ENCODE measurements around the gene BNC2.

Gene BNC2

DNA sequence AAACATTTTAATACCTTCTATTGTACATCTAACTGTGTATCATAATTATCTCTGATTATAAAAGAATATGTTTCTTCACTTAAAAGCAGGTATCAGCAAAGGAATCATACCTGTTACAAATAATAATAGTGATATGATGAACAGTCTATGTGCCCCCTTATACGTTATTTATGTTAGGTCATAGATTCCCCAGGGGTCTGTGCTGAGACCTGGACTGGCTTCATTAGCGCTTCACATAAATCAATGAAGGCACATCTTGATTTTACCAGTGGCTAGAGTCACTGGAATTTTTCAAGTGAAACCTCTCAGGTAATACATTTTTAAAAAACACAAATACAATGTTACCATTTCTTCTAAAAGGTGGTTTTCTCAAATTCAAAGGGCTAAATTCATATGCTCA is 275.2 kb downstream of the BNC2 start:
- no peak for DNase-seq (ENCODE audit: low read depth)

DNA sequence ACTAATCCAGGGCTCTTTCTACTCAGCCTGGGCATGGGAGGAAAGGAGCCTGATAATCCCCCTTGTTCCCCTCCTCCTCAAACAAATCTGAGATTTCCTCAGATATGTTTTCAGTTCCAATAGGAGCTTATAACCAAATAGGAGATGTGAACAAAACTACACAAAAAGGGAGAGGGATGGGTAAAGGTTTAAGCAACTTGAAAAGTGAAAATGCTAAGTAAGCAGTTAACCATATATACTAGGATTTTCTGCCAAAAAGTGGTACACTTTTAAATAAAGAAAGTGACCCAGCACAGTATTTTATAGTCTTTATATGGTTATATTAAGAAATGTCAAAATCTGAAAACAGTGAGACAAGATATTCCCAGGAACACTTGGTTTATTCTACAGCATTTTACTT is 275.7 kb downstream of the BNC2 start:
- no peak for DNase-seq (ENCODE audit: low read depth)

DNA sequence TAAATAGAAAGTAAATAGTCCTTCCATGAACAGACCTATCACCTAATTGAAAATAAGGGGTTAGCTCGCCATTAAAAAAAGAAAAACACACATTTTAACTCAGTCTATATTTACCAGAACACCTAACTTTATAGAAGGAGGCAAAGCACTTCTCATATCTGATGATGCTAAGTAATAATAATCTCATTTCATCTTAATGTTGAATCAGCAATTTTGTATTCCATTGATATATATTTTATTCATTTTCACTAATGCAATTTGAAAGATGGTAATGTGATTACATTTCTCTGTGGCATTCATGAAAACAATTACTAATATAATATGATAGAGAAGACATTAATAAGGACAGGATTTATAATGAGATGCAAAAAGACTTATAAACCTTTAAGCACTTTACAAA is 276.7 kb downstream of the BNC2 start:
- no peak for DNase-seq (ENCODE audit: low read depth)

DNA sequence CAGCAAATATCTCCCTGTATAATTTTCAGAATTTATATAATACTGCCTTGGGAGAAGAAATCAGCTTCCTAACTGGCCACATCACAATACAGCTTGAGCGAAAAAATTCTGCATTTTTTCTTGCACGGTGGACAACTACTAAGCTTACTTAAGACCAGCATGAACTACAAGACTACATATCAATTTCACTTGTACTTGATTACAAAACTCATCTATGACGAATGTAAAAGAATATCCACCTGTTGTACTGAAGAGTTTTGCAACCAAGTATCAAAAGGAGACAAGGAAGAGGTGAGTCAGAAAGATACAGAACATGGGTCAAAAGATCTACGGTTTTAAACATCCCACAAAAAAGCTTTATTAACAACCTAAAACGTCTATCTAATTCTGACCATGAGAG is 279.4 kb downstream of the BNC2 start:
- no peak for DNase-seq (ENCODE audit: low read depth)

DNA sequence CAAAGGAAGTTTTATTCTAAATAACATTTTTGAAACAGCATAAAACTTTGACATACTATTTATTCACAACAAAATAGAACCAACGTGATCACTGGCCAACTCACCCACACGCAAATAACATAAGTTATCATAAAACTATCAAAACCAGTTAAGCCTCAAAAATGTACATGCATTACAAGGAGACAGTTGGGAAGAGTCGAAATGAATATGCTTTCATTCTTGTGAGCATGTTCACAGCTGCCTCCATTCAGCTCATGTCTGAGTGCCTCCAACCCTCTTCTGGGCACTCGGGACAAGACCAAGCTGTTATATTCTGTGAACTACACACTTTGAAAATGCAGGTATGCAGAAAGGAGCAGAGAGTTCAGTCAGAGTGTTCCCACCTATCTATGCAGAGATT is 284.9 kb downstream of the BNC2 start:
- no peak for DNase-seq (ENCODE audit: low read depth)

DNA sequence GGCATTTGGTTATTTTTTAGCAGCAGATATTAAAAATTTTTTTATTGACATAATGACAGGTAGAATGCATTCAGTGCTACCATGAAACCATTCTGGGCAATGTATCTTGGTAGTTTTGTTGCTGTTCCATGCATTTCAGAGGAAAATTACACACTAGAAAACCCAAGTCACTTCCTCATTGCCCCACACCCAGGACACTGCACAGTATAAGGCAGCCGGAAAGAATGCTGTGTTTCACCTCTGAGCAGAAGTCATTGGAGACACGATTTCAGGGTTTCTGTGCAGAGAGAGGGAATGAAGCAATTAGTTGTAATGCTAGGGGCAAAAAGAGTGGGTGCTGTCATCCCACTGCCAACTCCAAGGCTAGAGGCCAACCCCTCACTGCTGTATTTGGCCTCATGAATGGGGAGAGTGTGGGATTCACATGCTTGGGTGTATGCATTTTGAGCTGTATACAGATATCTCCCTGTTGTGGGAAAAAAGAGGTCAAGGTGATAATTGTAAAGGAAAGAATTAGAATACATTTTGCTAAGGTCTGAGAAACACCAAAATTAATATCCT is 290.5 kb downstream of the BNC2 start:
- DNase-seq (ENCODE audit: low read depth) = no peak

DNA sequence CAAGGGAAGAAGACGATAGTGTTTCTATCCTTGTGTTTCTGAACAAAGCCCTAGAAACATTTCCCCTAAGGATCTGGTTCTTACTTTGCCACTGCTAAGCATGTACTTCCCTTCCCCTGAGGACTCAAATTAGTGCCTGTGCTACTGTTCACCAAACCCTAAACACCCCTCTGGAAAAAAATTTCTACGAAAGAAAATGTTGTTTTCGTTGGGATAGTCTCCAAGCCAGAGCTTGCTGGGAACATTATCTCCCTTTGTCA is 294.6 kb downstream of the BNC2 start:
- DNase-seq (ENCODE audit: low read depth) = no peak

DNA sequence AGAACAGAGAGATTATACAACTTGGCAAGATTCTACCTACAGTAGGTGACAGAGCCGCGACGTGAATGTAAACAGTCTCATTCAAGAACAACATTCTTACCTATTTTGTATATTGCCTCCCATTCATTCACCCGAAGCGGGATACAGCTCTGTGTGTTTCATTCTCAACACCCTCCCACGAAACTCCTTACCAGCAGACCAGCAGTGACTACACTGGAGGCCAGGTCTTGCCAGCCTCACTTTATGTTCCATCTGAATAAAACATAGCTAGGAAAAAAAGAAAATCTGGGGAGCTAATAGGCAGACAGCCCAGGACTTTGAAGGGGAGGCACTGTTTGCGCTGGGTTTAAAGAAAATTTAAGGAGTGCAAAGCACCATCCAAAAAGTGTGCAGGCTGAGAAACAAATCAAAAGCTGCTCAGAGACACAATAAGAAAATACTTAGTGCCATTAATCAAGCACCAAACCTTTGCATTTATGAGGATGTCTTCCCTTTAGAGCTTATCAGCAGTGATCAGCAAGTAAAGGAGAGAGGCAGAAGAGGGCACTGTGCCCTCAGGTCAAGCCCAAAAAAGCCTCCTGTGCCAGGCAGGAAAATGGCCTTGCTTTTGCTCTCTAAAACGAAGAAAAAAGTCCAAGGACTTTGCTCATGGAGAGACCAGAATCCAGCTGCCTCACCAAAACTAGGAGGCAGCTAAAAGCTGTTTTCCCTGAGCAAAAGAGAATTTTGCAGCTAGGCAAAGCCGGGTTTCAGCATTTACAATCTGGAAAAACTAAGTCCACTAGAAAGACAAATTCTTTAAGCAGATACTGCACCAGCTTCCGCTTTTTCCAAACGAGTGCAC is 295.1 kb downstream of the BNC2 start:
- DNase-seq (ENCODE audit: low read depth) = no peak

DNA sequence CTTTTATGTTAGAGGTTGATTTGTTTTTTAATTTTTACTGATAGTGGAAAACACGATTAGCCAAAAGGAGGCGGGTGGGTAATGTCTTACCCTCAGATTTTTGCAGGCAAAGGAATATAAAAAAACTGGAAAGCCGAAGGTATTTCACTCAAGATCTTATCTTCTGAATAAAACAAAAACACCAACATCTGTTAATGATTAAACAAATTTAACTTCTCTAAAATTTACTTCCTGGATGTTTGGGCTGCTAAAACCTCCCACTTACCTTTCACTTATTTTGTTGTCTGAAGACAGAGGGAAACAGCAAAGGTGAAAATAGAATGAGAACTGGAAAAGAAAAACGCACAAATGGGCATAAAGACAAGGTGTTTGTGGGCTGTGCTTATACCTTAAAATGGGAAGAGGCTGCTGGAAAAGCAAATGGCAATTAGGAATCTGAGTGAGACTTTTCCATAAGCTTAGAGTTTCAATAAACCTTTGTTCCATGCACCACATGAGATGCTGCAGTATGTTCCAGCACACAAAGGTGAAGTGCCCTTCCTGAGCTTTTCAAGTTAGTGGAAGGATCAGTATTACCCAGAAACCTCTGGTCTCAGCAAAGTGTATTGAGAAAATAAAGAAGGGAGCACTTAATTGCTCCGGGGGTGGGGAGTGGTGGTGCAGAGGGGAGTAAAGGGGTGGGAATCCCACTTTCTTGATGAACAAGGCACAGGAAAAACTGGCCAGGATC is 298.3 kb downstream of the BNC2 start:
- no peak for DNase-seq (ENCODE audit: low read depth)

DNA sequence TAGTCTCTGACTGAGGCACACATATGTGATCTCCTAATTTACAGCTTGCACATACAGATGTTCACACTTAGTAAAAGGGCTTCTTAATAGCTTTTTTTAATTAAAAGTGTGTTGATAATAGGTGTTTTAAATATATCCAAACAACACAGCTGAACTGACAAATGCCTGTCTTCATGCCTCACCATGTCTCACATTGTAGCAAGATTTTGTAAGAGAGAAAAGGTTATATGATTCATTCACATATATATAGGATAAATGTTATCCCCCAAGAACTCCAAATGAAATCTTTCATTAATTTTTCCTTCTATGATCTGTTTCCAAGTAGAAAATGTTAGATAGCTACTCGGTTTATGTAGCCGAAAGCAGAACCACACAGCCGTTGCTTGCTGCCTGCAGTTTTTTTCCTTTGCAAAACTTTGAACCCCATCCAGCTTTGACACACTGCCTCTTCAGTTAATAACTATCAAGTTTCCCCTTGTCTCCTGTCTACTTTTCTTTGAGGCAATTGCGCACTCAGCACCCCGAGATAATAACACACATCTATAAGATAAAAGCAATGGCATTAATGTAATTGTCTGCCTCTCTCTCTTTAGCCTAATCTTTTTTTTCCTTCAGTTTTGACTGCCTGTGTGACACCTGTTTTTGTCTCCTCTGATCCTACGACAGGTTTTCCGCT is 299.2 kb downstream of the BNC2 start:
- no peak for DNase-seq (ENCODE audit: low read depth)

DNA sequence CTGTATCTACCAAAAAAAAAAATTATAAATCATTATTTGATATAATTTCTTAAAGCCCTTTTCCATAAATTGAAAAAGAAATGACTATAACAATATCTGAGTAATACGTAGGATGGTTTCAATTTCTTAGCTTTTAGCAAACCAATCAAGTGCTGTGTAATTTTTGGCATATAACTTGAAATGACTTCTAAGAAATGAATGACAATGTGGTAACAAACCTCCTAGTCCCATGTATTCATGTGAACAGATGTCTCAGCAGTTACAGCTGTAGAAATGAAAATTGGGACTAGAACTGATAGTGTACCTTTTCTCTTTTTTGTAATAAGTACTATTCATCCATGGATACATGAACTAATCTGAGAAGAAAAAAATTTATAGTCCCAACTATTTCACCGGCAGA is 307.0 kb downstream of the BNC2 start:
- DNase-seq (ENCODE audit: low read depth) = no peak

DNA sequence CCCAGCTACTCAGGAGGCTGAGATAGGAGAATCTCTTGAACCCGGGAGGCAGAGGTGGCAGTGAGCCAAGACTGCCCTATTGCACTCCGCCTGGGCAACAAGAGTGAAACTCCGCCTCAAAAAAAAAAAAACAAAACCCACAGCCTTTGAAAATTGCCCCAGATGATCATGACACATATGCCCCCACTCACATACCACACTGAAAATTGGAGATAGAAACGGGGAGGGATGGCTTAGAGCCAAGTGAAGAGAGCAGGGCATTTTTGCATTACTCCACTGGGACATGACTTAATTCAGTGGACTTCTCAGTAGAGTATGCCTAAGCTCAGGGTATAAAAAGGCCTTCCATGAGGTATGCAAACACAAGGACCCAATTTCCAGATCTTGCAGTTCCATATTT is 309.3 kb downstream of the BNC2 start:
- no peak for DNase-seq (ENCODE audit: low read depth)

DNA sequence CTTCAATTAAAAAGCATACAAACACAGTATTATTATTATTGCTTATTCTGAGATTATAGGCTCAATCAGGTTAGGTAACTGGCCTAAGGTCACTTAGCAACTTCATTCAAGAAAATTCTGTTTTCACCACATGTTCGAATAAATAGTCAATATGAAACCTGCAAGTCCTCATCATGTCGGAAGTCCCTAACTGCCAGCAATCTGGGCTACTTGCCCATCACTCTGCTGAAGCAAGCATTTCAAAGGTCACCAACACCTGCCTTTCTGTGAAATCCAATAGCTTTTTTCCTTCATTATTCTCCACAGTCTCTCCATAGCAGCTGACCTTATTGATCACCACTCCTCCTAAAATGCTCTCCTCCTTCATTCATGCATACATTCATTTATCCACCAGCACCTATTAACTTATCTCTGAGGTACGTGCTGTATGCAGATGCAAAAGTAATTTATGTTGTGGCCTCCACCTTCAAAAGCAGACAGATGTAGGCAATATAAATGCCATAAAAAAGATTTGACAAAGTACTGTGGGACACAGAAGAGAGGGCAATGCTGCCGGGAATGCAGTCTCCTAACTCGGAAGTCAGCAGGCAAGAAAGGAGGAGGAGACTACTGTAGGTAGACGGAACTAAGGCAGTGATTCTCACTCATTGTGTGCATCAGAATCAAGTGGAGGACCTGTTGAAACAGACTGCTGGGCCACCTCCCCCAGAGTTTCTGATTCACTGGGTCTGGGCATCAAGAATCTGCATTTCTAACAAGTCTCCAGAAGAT is 310.9 kb downstream of the BNC2 start:
- DNase-seq (ENCODE audit: low read depth) = no peak

DNA sequence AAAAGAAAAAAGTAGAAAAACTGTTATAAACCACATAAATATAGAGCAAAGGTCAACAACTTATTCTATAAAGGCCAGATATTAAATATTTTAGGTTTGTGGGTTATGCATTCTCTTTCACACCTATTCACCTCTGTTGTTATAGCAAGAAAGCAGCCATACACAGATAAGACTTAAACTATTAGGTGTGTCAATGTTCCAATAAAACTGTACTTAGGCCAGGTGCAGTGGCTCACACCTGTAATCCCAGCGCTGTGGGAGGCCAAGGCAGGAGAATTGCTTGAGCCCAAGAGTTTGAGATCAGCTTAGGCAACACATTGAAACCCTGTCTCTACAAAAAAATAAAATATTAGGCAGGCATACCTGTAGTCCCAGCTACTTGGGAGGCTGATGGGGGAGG is 314.7 kb downstream of the BNC2 start:
- DNase-seq (ENCODE audit: low read depth) = no peak

DNA sequence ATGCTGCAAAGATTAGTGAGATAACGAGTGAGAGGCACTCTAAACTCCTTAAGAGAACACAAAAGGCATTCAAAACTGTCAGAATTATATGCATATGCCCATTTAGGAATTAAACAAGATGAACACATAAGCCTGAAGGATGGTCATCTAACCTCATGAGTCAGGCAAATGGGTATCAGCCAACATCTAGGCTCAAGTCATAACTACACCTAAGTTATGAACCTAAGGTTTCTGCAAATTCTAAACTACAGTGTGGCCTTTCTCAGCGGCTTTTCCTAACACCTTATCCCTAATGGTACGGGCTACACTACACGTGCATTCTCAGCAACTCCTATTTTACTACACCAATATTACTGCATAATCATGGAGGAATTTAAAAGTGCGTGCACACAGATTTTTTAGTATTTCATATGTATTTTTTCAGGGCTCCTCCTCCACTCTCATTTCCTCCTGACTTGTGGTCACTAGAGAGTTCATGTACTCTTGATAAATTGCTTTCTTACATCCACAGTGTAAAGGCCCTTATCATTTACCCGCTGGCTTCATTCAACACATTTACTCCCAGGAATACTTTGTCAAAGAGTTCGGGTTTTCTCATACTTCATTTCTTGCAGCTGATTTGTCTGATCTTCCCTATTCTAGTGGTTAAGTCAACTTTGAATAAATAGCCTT is 316.5 kb downstream of the BNC2 start:
- DNase-seq (ENCODE audit: low read depth) = no peak

DNA sequence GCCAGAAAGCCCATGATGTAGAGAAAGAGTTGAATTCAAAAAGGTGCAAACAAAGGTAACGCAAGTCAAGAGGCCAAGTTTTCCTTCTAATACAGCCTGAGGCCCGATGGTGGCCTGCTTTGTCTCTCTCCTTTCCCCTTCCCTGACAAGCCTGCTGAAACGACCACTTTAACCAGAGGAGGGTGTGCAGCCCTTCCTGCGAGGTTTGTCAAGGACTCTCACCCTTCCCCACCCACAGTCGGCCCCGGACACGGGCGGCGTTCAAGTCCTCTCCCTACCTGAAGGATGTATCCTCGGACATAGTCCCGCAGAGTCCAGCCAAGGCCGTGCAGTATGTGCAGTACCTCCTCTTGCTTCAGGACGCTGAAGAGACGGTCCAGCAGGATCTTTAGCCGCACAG is 318.2 kb downstream of the BNC2 start:
- DNase-seq (ENCODE audit: low read depth) = no peak

DNA sequence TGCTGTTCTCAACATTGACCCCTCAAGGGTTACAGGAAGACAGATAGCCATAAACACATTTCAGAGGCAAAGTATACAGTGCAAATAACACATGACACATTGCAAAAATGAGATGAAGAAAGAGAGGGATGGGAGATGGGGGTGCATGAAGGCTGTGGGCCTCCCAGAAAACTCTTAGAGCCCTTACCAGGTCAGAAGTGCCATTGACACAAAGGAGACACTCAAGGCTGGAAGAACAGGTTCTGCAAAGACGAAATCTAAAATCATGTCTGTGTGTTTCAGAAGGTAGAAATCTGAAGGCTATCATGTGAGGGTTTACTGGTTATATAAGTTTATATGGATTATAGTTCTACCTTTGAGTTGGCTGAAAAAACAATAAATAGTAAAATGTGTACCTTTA is 318.8 kb downstream of the BNC2 start:
- no peak for DNase-seq (ENCODE audit: low read depth)

DNA sequence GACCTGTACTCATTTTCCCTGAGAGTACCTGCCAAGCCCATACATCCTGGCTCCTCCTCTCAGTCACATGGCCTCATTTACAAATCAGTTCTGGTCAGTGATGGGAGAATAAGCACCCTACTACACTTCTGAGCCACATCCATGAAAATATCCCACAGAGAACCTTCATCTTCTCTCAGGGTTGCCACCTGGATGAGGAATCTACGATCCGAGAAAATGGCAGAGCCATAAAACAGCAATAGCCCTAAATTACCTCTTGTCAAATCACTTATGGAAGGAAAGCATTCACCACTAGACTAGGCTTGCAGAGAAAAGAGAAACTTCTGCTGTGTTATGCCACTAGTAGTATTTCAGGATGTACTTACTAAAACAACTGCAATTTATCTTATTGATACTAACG is 324.8 kb downstream of the BNC2 start:
- DNase-seq (ENCODE audit: low read depth) = no peak

DNA sequence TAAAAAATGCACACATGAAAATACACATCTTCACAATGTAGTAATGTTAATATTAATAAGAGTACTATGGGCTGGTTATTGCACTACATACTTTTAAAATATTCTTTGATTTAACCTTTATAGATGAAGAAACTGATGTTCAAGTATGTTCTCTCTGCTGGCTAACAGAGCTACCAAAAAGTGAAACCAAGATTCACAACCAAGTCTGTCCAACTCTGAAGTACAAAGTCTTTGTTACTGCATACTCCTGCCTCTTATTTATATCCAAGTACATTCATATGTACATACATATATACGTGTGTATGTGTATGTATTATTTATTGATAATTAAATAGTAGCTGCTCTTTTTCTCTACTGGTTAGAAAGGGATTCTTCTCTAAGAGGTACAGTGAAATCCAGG is 325.6 kb downstream of the BNC2 start:
- DNase-seq (ENCODE audit: low read depth) = no peak

DNA sequence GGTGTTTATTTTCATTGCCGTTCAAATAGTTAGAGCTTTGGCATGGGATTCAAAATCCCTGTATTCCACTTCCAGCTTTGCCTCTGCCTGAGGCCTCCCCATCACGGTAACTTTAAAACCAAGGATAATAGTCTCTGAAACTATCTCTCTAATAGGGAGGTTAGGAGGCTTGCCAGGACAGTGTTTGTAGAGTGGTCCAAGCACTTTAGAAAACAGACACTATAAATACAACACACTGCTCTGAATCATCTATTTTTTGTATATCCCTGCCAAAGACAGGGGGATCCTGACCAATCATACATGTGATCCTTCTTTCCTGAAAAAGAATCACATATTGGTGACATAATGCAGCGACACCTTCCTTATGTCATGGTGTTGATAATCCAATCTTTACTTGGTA is 326.8 kb downstream of the BNC2 start:
- DNase-seq (ENCODE audit: low read depth) = no peak

DNA sequence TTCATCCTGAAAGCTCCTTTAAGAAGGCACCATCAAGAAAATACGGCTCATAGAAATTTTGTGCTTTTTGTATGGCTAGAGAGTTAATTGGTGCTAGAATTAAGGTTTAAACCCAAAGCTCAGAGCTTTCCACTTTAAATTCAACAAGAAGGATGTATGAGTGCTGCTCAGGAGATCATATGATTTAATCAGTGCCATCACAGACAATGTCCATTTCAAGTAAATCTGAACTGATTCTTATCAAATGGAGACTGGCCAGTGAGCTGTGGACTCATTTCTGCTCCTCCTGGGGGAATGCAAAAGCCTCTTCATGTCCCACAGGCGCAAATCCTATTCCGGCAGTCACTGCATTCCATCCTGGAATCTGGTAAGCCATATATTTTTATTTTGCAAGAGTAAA is 327.2 kb downstream of the BNC2 start:
- no peak for DNase-seq (ENCODE audit: low read depth)

DNA sequence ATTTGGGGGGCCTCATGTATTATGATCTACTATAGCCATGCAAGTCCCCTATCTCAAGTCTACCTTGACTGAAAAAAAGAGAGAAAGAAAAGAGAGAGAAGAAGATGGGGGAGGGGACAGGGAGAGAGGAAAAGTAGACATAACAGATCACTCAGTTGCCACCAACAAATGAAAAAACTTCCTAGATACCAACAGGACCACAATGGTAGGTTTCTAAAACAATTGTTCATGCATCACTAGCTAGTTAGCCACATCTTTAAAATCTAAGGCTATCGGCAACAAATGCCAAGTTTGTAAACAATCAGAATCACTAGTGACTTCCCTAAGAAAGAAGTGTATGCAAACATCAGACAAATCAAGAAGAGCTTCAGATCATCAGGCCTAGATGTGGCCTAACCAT is 328.2 kb downstream of the BNC2 start:
- no peak for DNase-seq (ENCODE audit: low read depth)
